Sigmoid colon (tissue), 7 donors: ENCODE measurements around the gene CHKB. TPM values are rescaled to one million over a fixed set of nuclear protein-coding genes. Genes with fewer than 3 reads are reported as not detected.
A peak's percentile ranks its signal among the peaks of the same experiment; 100 is the strongest.

Experiments
- DNase-seq: peaks from one replicate; pipeline ENCODE4 v3.0.0-alpha.2; 2019
- H3K27ac ChIP-seq, 4 donors: fragments of 200-600 bp; sonication (generic); one replicate each; pipeline ENCODE4 v1.5.1; 2016 to 2019; ENCODE audit warnings: mild to moderate bottlenecking in 1 of 4
- H3K27me3 ChIP-seq, 3 donors: fragments of 200-600 bp; sonication (generic); one replicate each; pipeline ENCODE4 v1.5.1; 2019; ENCODE audit warnings: mild to moderate bottlenecking in 1 of 3
- H3K36me3 ChIP-seq, 4 donors: fragments of 200-600 bp; sonication (generic); one replicate each; pipeline ENCODE4 v1.5.1; 2016 to 2019
- H3K4me1 ChIP-seq, 4 donors: fragments of 200-600 bp; sonication (generic); one replicate each; pipeline ENCODE4 v1.5.1; 2017 to 2019
- H3K4me3 ChIP-seq, 4 donors: fragments of 200-600 bp; sonication (generic); one replicate each; pipeline ENCODE4 v1.5.1; 2017 to 2019; ENCODE audit warnings: mild to moderate bottlenecking in 2 of 4, moderate library complexity in 1 of 4
- H3K9me3 ChIP-seq, 4 donors: fragments of 200-600 bp in 3 of 4; sonication (generic) in 3 of 4; one replicate each; pipeline versions ENCODE4 v1.5.1 to v1.6.1; 2013 to 2019
- EP300 ChIP-seq, 4 donors: sonication (generic); formaldehyde crosslinking; IDR thresholded peaks; one replicate each; pipeline ENCODE4 v1.6.1; 2017; ENCODE audit warnings: antibody characterized with exemption in 4 of 4
- POLR2A ChIP-seq, 2 donors: fragments of 450-650 bp; IDR thresholded peaks; one replicate each; pipeline ENCODE4 v1.6.1; 2016; ENCODE audit warnings: antibody characterized with exemption in 2 of 2, mild to moderate bottlenecking in 2 of 2, moderate library complexity in 2 of 2
- POLR2AphosphoS5 ChIP-seq, 4 donors: sonication (generic); formaldehyde crosslinking; IDR thresholded peaks; one replicate each; pipeline ENCODE4 v1.6.1; 2017; ENCODE audit warnings: antibody characterized with exemption in 4 of 4
- WGBS, 2 donors: extraction: QIAGEN DNeasy Blood & Tissue Kit; methylation state at CpG; one replicate each; pipeline ENCODE4 v1.1.7; 2013; 5-methylcytosine and 5-hydroxymethylcytosine counted together
- intact Hi-C: fragments of 100-400 bp; cut with DNase I; formaldehyde crosslinking; loops from one replicate; pipeline ENCODE4 v1.15.1; 2023
- polyA plus RNA-seq, 3 donors: library from polyadenylated mRNA; stranded (reverse); fragments of 200-250 nt; gene quantifications; one replicate each; pipeline ENCODE4 v1.2.3, GENCODE V29; 2013
- total RNA-seq, 4 donors: library from RNA; depleted of rRNA; stranded (reverse); fragments of >200 nt; gene quantifications; one replicate each; pipeline ENCODE4 v1.1.0, GENCODE V29; 2016
- TF ChIP-seq, protein P1 (sequence below), 4 experiments: fragments of 450-650 bp in 3 of 4; fragments of 200-600 bp in 1 of 4; IDR thresholded peaks; one replicate each; pipeline ENCODE4 v1.5.1; 2016 to 2019; ENCODE audit warnings: antibody characterized with exemption in 4 of 4, mild to moderate bottlenecking in 3 of 4, moderate library complexity in 2 of 4
- donor health status: healthy with polysubstance abuse.
- donor health status: Bipolar disorder and iron deficiency.
- donor health status: healthy.

Gene CHKB
- total and polyA plus RNA-seq, 7 donors = 22.0 to 90.0 (median 37.8) TPM

DNA sequence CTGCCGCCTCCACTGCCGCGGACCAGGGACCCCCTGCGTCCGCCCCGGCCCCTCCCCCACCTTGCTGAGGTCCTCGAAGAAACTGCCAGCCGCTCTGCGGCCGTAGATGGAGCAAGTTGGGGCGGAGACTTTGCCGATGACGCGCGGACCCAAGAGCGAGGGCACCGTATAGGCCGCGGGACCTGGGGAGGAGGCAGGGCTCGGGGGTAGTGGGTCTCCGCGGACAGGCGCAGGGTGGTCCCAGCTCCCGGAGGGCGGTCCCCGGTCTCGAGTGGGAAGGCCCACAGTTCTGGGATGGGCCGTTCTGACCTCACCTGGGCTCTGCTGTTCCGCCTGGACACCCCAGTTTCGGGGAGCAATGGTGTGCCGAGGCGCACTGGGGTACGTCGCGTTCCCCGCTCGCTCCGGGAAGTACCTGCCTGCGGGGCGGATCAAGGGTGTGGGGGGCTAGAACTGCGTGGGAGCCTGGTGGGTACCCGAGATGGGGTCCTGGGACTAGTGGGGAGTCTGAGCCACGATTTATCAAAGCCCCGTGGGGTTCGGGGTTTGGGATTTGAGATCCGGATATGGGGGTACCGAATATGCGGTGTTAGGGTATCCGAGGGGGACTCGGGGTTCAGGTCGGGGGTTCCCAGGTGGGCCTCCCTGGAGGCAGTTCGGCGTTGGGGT, 51.6 kb downstream of the CHKB start:
- H3K27me3 ChIP-seq = peaks cover 33 to 74% (median 63%) of the 10 kb centered on the region in 3 donors
- peaks cover 0 to 57% (median 45%) of the 10 kb centered on the region in 4 donors for H3K4me1 ChIP-seq
- H3K27ac ChIP-seq = peak overlapping the region; percentile 73 to 93 (median 81)
- H3K4me3 ChIP-seq = peak overlapping the region; percentile 39 to 54 (median 50)
- DNase-seq = peak; percentile 94
- TF ChIP-seq, protein P1, sequence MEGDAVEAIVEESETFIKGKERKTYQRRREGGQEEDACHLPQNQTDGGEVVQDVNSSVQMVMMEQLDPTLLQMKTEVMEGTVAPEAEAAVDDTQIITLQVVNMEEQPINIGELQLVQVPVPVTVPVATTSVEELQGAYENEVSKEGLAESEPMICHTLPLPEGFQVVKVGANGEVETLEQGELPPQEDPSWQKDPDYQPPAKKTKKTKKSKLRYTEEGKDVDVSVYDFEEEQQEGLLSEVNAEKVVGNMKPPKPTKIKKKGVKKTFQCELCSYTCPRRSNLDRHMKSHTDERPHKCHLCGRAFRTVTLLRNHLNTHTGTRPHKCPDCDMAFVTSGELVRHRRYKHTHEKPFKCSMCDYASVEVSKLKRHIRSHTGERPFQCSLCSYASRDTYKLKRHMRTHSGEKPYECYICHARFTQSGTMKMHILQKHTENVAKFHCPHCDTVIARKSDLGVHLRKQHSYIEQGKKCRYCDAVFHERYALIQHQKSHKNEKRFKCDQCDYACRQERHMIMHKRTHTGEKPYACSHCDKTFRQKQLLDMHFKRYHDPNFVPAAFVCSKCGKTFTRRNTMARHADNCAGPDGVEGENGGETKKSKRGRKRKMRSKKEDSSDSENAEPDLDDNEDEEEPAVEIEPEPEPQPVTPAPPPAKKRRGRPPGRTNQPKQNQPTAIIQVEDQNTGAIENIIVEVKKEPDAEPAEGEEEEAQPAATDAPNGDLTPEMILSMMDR (IDR thresholded peaks at IDR 0.05) = no peak
- TF ChIP-seq EP300 (IDR thresholded peaks at IDR 0.05) (no peak), POLR2A (IDR thresholded peaks at IDR 0.05) (peak; percentile 44 to 71), POLR2AphosphoS5 (IDR thresholded peaks at IDR 0.05) (peak; percentile 68 to 90 (median 73))
- no peaks in the 10 kb centered on the region for H3K36me3 ChIP-seq
- H3K9me3 ChIP-seq = no peaks in the 10 kb centered on the region
- intact Hi-C loops = no loop called here
- 1 to 2% methylated on average over 53 of the region's 53 CpGs for WGBS, 2 donors

DNA sequence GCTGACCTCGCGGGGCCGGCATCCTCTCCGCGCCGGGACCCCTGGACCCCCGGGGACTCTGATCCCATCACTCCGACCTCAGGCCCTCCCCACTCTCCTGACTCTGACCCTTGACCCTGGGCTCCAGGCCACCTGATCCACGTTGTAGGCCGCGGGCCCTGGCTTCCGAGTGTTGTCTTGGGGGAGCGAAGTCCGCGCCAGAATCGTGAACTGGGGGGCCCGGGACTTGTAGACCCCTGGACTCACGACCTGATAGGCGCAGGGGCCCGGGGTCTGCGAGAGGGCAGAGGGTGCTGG, 52.1 kb downstream of the CHKB start:
- peaks cover 33 to 69% (median 62%) of the 10 kb centered on the region in 3 donors for H3K27me3 ChIP-seq
- DNase-seq = peak; percentile 84
- H3K36me3 ChIP-seq = no peaks in the 10 kb centered on the region
- WGBS, 2 donors = 1% methylated on average over 21 of the region's 21 CpGs
- peaks cover 0 to 61% (median 45%) of the 10 kb centered on the region in 4 donors for H3K4me1 ChIP-seq
- intact Hi-C loops = no loop called here
- H3K27ac ChIP-seq = peak overlapping the region; percentile 73 to 93 (median 81)
- no peaks in the 10 kb centered on the region for H3K9me3 ChIP-seq
- TF ChIP-seq, protein P1 (IDR thresholded peaks at IDR 0.05) = no peak
- no peak for TF ChIP-seq EP300 (IDR thresholded peaks at IDR 0.05)
- no peak for TF ChIP-seq POLR2A (IDR thresholded peaks at IDR 0.05)
- no peak for TF ChIP-seq POLR2AphosphoS5 (IDR thresholded peaks at IDR 0.05)
- peak overlapping the region; percentile 39 to 54 (median 50) for H3K4me3 ChIP-seq

GRCh38 chr22:50529897-50530579, 52.6 kb downstream of the CHKB start, which contains the start of gene TYMP:
Gene TYMP (minus strand): TSS chr22:50530012. CDS start chr22:50529709, 303 bp downstream.
- peak; percentile 93 for DNase-seq
- 0 to 1% methylated on average over 92 of the region's 92 CpGs for WGBS, 2 donors
- peak within 1 kb of the TSS; percentile 39 to 54 (median 50) for H3K4me3 ChIP-seq
- H3K36me3 ChIP-seq = no peaks in the 10 kb centered on the region
- intact Hi-C loops = loop anchor here (5.0 kb wide), 3 partner anchors 32 to 283 kb away; partner anchors contain the start of genes ARSA, SYCE3 and TUBGCP6
- peaks cover 33 to 64% (median 57%) of the 10 kb centered on the region in 3 donors for H3K27me3 ChIP-seq
- H3K4me1 ChIP-seq = peaks cover 0 to 62% (median 47%) of the 10 kb centered on the region in 4 donors
- TF ChIP-seq POLR2AphosphoS5 (IDR thresholded peaks at IDR 0.05) (peak; percentile 65 to 75 (median 69)), POLR2A (IDR thresholded peaks at IDR 0.05) (peak in 1 of 2 donors; percentile 45)
- TF ChIP-seq, protein P1 (IDR thresholded peaks at IDR 0.05) = no peak
- H3K27ac ChIP-seq = peak within 1 kb of the TSS; percentile 73 to 93 (median 81)
- H3K9me3 ChIP-seq = no peaks in the 10 kb centered on the region

DNA sequence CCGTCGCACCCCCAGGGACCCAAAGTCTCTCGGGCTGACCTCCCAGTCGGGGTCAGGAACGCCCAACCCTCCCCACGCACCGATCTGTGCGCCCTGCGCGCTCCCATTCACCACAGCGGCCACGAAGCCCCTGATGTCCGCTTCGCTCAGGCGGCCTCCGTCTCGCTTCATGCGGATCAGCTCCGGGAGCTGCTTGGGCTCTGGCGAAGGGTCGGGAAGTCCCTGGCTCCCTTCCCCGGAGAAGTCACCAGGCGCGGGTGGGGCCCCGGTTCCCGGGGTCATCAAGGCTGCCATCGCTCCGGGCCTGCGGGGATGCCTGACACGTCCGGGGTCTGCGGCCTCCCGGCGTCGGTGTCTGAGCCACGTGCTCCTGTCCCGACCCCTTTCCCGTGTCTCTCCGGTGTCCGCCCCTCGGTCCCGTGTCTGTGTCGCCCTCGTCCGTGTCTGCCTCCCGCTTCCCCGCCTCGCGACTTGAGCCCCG, 53.2 kb downstream of the CHKB start:
- TF ChIP-seq EP300 (IDR thresholded peaks at IDR 0.05) (no peak), POLR2AphosphoS5 (IDR thresholded peaks at IDR 0.05) (no peak), POLR2A (IDR thresholded peaks at IDR 0.05) (no peak)
- TF ChIP-seq, protein P1 (IDR thresholded peaks at IDR 0.05) = no peak
- H3K27ac ChIP-seq = peak overlapping the region; percentile 73 to 93 (median 81)
- no peaks in the 10 kb centered on the region for H3K9me3 ChIP-seq
- intact Hi-C loops = loop anchor here (5.0 kb wide), 3 partner anchors 33 to 282 kb away; partner anchors contain the start of genes ARSA, SYCE3 and TUBGCP6
- WGBS, 2 donors = 20 to 23% methylated on average over 50 of the region's 50 CpGs
- H3K4me1 ChIP-seq = peaks cover 0 to 68% (median 53%) of the 10 kb centered on the region in 4 donors
- no peaks in the 10 kb centered on the region for H3K36me3 ChIP-seq
- H3K4me3 ChIP-seq = peak overlapping the region; percentile 24 to 54 (median 50)
- peaks cover 33 to 58% (median 52%) of the 10 kb centered on the region in 3 donors for H3K27me3 ChIP-seq
- DNase-seq = no peak

Other genes with a start within 250 kb of the CHKB start
- 10 to 100 TPM; 29.0 to 64.5 (median 43.9) TPM for gene PPP6R2, start 239.5 kb downstream of the CHKB start, total RNA-seq
- gene PPP6R2, start 239.5 kb downstream of the CHKB start, polyA plus RNA-seq = 10 to 100 TPM; 15.0 to 57.5 (median 22.4) TPM
- 10 to 100 TPM; 23.2 to 53.7 (median 32.3) TPM for gene SBF1, start 107.8 kb downstream of the CHKB start, total RNA-seq
- gene SBF1, start 107.8 kb downstream of the CHKB start, polyA plus RNA-seq = 10 to 100 TPM; 13.8 to 67.3 (median 17.3) TPM
- not detected for gene ADM2, start 101.3 kb downstream of the CHKB start, total RNA-seq
- gene ADM2, start 101.3 kb downstream of the CHKB start, polyA plus RNA-seq = 1 to 10 TPM; 1.2 to 8.6 (median 3.2) TPM
- not detected for gene MIOX, start 96.0 kb downstream of the CHKB start, total RNA-seq
- under 1 TPM in 1 of 3 donors, not detected in 2; 0.20 TPM for gene MIOX, start 96.0 kb downstream of the CHKB start, polyA plus RNA-seq
- 10 to 100 TPM; 24.8 to 52.5 (median 45.3) TPM for gene LMF2, start 75.1 kb downstream of the CHKB start, total RNA-seq
- gene LMF2, start 75.1 kb downstream of the CHKB start, polyA plus RNA-seq = 10 to 100 TPM in 2 of 3 donors, 1 to 10 TPM in 1; 7.2 to 61.1 (median 11.3) TPM
- gene NCAPH2, start 74.6 kb downstream of the CHKB start, total RNA-seq = 10 to 100 TPM; 30.7 to 54.0 (median 35.6) TPM
- 10 to 100 TPM; 20.3 to 45.3 (median 22.2) TPM for gene NCAPH2, start 74.6 kb downstream of the CHKB start, polyA plus RNA-seq
- 1 to 10 TPM in 3 of 4 donors, not detected in 1; 1.3 to 1.8 (median 1.4) TPM for gene SCO2, start 57.3 kb downstream of the CHKB start, total RNA-seq
- 1 to 10 TPM; 3.9 to 5.4 (median 5.1) TPM for gene SCO2, start 57.3 kb downstream of the CHKB start, polyA plus RNA-seq
- 10 to 100 TPM; 20.0 to 44.3 (median 22.5) TPM for gene TYMP, start 52.8 kb downstream of the CHKB start, total RNA-seq
- gene TYMP, start 52.8 kb downstream of the CHKB start, polyA plus RNA-seq = 100 to 1,000 TPM in 1 of 3 donors, 10 to 100 TPM in 2; 17.4 to 169 (median 89.5) TPM
- gene KLHDC7B, start 37.0 kb downstream of the CHKB start, total RNA-seq = not detected
- gene KLHDC7B, start 37.0 kb downstream of the CHKB start, polyA plus RNA-seq = 1 to 10 TPM in 1 of 3 donors, not detected in 2; 2.0 TPM
- gene SYCE3, start 19.9 kb downstream of the CHKB start, total RNA-seq = not detected
- not detected for gene SYCE3, start 19.9 kb downstream of the CHKB start, polyA plus RNA-seq
- gene CPT1B, start 4.4 kb downstream of the CHKB start, total RNA-seq = 10 to 100 TPM in 1 of 4 donors, 1 to 10 TPM in 3; 1.4 to 10.2 (median 6.1) TPM
- gene CPT1B, start 4.4 kb downstream of the CHKB start, polyA plus RNA-seq = 10 to 100 TPM in 1 of 3 donors, 1 to 10 TPM in 2; 3.2 to 22.6 (median 4.2) TPM
- gene MAPK8IP2, start 17.9 kb upstream of the CHKB start, total RNA-seq = 1 to 10 TPM in 3 of 4 donors, under 1 TPM in 1; 0.66 to 2.9 (median 2.0) TPM
- gene MAPK8IP2, start 17.9 kb upstream of the CHKB start, polyA plus RNA-seq = 1 to 10 TPM in 1 of 3 donors, under 1 TPM in 2; under 0.01 to 1.9 (median 0.23) TPM
- gene ARSA, start 45.3 kb upstream of the CHKB start, total RNA-seq = 10 to 100 TPM; 19.3 to 26.3 (median 23.8) TPM
- gene ARSA, start 45.3 kb upstream of the CHKB start, polyA plus RNA-seq = 10 to 100 TPM; 10.8 to 56.9 (median 26.8) TPM
- gene SHANK3, start 90.0 kb upstream of the CHKB start, total RNA-seq = 10 to 100 TPM in 1 of 4 donors, 1 to 10 TPM in 3; 2.5 to 14.4 (median 3.7) TPM
- 1 to 10 TPM in 1 of 3 donors, under 1 TPM in 2; 0.23 to 6.6 (median 0.60) TPM for gene SHANK3, start 90.0 kb upstream of the CHKB start, polyA plus RNA-seq
- gene ACR, start 155.4 kb upstream of the CHKB start, total RNA-seq = under 1 TPM in 1 of 4 donors, not detected in 3; 0.68 TPM
- under 1 TPM in 1 of 3 donors, not detected in 2; 0.06 TPM for gene ACR, start 155.4 kb upstream of the CHKB start, polyA plus RNA-seq
- 10 to 100 TPM; 10.3 to 29.6 (median 13.8) TPM for gene RABL2B, start 200.8 kb upstream of the CHKB start, total RNA-seq
- gene RABL2B, start 200.8 kb upstream of the CHKB start, polyA plus RNA-seq = 10 to 100 TPM; 10.4 to 18.0 (median 17.6) TPM